Endothelial cell of umbilical vein (primary cell): ENCODE data around the gene NFKB1. TPM values are rescaled to one million over a fixed set of nuclear protein-coding genes. Genes with fewer than 3 reads are reported as not detected.

Experiments used
- BruUV-seq: library from RNA; stranded (reverse); fragments of 400-500 nt; replicated peaks from 2 replicates; lab custom pipeline; 2021; lab: Mats Ljungman, UMichigan
- CTCF ChIA-PET: fragments of 300-600, 350-600 bp; sonication (Branson Sonifier 250); formaldehyde crosslinking; loops from one replicate; lab custom pipeline; 2021; ENCODE audit warnings: antibody characterized with exemption, inconsistent platforms; lab: Charles Lee
- POLR2A ChIA-PET: fragments of 300-600, 350-600 bp; sonication (Branson Sonifier 250); formaldehyde crosslinking; loops from one replicate; lab custom pipeline; 2021; ENCODE audit warnings: antibody characterized with exemption, inconsistent platforms; lab: Charles Lee
- DNase-seq: peaks from one replicate; pipeline ENCODE4 v3.0.0-alpha.2; 2011; ENCODE audit warnings: low read depth, low spot score
- FAIRE-seq: peaks from 2 replicates; lab custom pipeline; 2011; peaks lifted over from hg19 to GRCh38; lab: Jason Lieb, UNC
- H2AFZ ChIP-seq: 2 replicates; pipeline ENCODE4 v1.6.0; 2012; ENCODE audit warnings: low read depth, low read length, control low read depth, inconsistent platforms
- H3K27ac ChIP-seq: 2 replicates; pipeline ENCODE4 v1.5.1; 2011; ENCODE audit warnings: low read depth, mild to moderate bottlenecking, control low read depth, low read length, moderate library complexity; ENCODE audit not compliant: insufficient read depth
- H3K27me3 ChIP-seq, 2 experiments: 2 replicates each; pipeline versions ENCODE4 v1.6.0 to v1.6.1; 2011; ENCODE audit warnings: low read length in 2 of 2, mixed read lengths in 1 of 2; ENCODE audit not compliant: control insufficient read depth in 2 of 2, insufficient read depth in 2 of 2
- H3K36me3 ChIP-seq, 2 experiments: 2 replicates in 1 of 2; 3 replicates in 1 of 2; pipeline ENCODE4 v1.5.1; 2011; ENCODE audit warnings: low read length in 2 of 2, mild to moderate bottlenecking in 1 of 2, moderate library complexity in 1 of 2; ENCODE audit not compliant: control insufficient read depth in 2 of 2, insufficient read depth in 2 of 2; ENCODE audit errors: extremely low read depth in 1 of 2
- H3K4me1 ChIP-seq: 3 replicates; pipeline ENCODE4 v1.5.1; 2011; ENCODE audit warnings: mild to moderate bottlenecking, low read length; ENCODE audit not compliant: control insufficient read depth, insufficient read depth; ENCODE audit errors: extremely low read depth
- H3K4me2 ChIP-seq: 2 replicates; pipeline ENCODE4 v1.6.1; 2011; ENCODE audit warnings: low read length, control low read depth, mixed read lengths; ENCODE audit not compliant: insufficient read depth
- H3K4me3 ChIP-seq, 3 experiments: fragments of 200-600 bp in 1 of 3; sonication (generic), shearing (Covaris generic) in 1 of 3; replicated peaks in 1 of 3; 2 replicates each; pipeline ENCODE4 v1.5.1; 2011 to 2016; ENCODE audit warnings: control low read depth in 3 of 3, low read length in 3 of 3, mild to moderate bottlenecking in 2 of 3, inconsistent platforms in 1 of 3, low read depth in 1 of 3, moderate library complexity in 1 of 3; ENCODE audit not compliant: insufficient read depth in 1 of 3
- H3K79me2 ChIP-seq: 2 replicates; pipeline ENCODE4 v1.6.0; 2012; ENCODE audit warnings: low read length, inconsistent platforms; ENCODE audit not compliant: control insufficient read depth, insufficient read depth
- H3K9ac ChIP-seq: replicated peaks from 2 replicates; pipeline ENCODE3; 2011; ENCODE audit warnings: low read length, control low read depth; ENCODE audit not compliant: insufficient read depth; ENCODE audit errors: extremely low read depth
- H3K9me1 ChIP-seq: replicated peaks from 3 replicates; pipeline ENCODE4 v1.6.0; 2011; ENCODE audit warnings: mild to moderate bottlenecking, low read length; ENCODE audit not compliant: control insufficient read depth, insufficient read depth; ENCODE audit errors: extremely low read depth
- H3K9me3 ChIP-seq: replicated peaks from 2 replicates; pipeline ENCODE4 v1.5.1; 2012; ENCODE audit warnings: low read length, inconsistent platforms; ENCODE audit not compliant: control insufficient read depth, insufficient read depth
- H4K20me1 ChIP-seq: replicated peaks from 2 replicates; pipeline ENCODE3; 2011; ENCODE audit warnings: mild to moderate bottlenecking, low read length; ENCODE audit not compliant: control insufficient read depth, insufficient read depth; ENCODE audit errors: extremely low read depth
- CTCF ChIP-seq, 2 donors: IDR thresholded peaks; 1 replicate in 1 of 2; 2 replicates in 1 of 2; pipeline ENCODE4 v1.5.1; 2011; ENCODE audit warnings: low read length in 2 of 2, mild to moderate bottlenecking in 2 of 2, moderate library complexity in 2 of 2, control low read depth in 1 of 2, inconsistent platforms in 1 of 2, low read depth in 1 of 2; ENCODE audit not compliant: insufficient read depth in 1 of 2; ENCODE audit errors: extremely low read depth in 1 of 2
- EZH2 ChIP-seq: IDR thresholded peaks from 2 replicates; pipeline ENCODE4 v1.6.1; 2012; ENCODE audit warnings: borderline replicate concordance, low read depth, mild to moderate bottlenecking, moderate library complexity, low read length, inconsistent platforms; ENCODE audit not compliant: severe bottlenecking
- FOS ChIP-seq: IDR thresholded peaks from 2 replicates; pipeline ENCODE4 v1.6.1; 2011; ENCODE audit warnings: mild to moderate bottlenecking, low read length, moderate library complexity, borderline replicate concordance; ENCODE audit not compliant: insufficient read depth
- GATA2 ChIP-seq: IDR thresholded peaks from 2 replicates; pipeline ENCODE4 v1.7.0; 2011; ENCODE audit warnings: low read depth, mild to moderate bottlenecking, moderate library complexity, mixed read lengths, low read length; ENCODE audit not compliant: insufficient read length, insufficient read depth
- JUN ChIP-seq: IDR thresholded peaks from 2 replicates; pipeline ENCODE4 v1.6.1; 2011; ENCODE audit warnings: borderline replicate concordance, low read depth; ENCODE audit not compliant: insufficient read length, insufficient read depth
- MAX ChIP-seq: IDR thresholded peaks from 2 replicates; pipeline ENCODE4 v1.6.1; 2011; ENCODE audit not compliant: insufficient read depth, insufficient read length
- MYC ChIP-seq: IDR thresholded peaks from one replicate; pipeline ENCODE4 v1.6.1; 2011; ENCODE audit warnings: mild to moderate bottlenecking, low read depth, low read length
- POLR2A ChIP-seq: IDR thresholded peaks from 2 replicates; pipeline ENCODE4 v1.6.1; 2012; ENCODE audit warnings: low read depth, mild to moderate bottlenecking, control low read depth, low read length
- POLR2AphosphoS5 ChIP-seq: IDR thresholded peaks from 2 replicates; pipeline ENCODE4 v1.6.1; 2012; ENCODE audit warnings: low read depth, mild to moderate bottlenecking, control low read depth, low read length, moderate library complexity; ENCODE audit not compliant: insufficient read depth
- dilution Hi-C: fragments of 300-500 bp; cut with MboI; formaldehyde crosslinking; loops from one replicate; pipeline ENCODE4 v1.15.0; 2019; ENCODE audit warnings: low sequenced_read_pairs; ENCODE audit not compliant: extremely low pct_ligation_motif_present
- intact Hi-C: fragments of 100-400 bp; cut with micrococcal nuclease; formaldehyde crosslinking; loops from one replicate; pipeline ENCODE4 v1.10.0; 2022
- polyA plus RNA-seq, 4 experiments: library from polyadenylated mRNA; depleted of rRNA in 3 of 4; stranded (reverse) in 3 of 4; unstranded in 1 of 4; fragments of >200 nt; gene quantifications; 2 replicates each; pipeline versions ENCODE4 v1.2.1 to v1.2.3, GENCODE V29; 2011 to 2012; ENCODE audit warnings: missing spikeins in 1 of 4
- total RNA-seq: library from RNA; stranded (reverse); gene quantifications from 2 replicates; pipeline ENCODE4 v1.2.3, GENCODE V29; 2021

NFKB1 gene
- total and polyA plus RNA-seq, 2 donors (not counting 3 experiments of a cell fraction or from before 2014, with no cell fraction given), result 21.3 to 41.4 TPM

- Histone ChIP-seq H3K27me3 (no peaks in the 10 kb centered on the region), H3K79me2 (no peaks in the 10 kb centered on the region), H3K4me1 (peaks cover 6% of the 10 kb centered on the region), H4K20me1 (no peaks in the 10 kb centered on the region), H3K27ac (no peak overlapping the region), H3K4me2 (no peak overlapping the region), H3K36me3 (peaks cover 12 to 13% of the 10 kb centered on the region in 2 experiments), H3K4me3 (no peak overlapping the region), H3K9ac (no peak overlapping the region), H3K9me1 (no peaks in the 10 kb centered on the region), H3K9me3 (no peaks in the 10 kb centered on the region), H2AFZ (no peak overlapping the region)
- ChIA-PET POLR2A (no interaction called here), CTCF (interaction anchor here (0.7 to 1.0 kb wide), 2 partner anchors 34 to 512 kb away, joined by 3 read pairs; no protein-coding TSS in a partner anchor)
- FAIRE-seq (no peak), DNase-seq (no peak)
- dilution Hi-C loops, result no loop called here
- intact Hi-C loops, result no loop called here
- TF ChIP-seq GATA2 (no peak), MAX (no peak), POLR2A (no peak), CTCF (IDR thresholded peaks at IDR 0.05; ENCODE audit: extremely low read depth in 1 of 2, insufficient read depth in 1 of 2, low read depth in 1 of 2, low read length in 2 of 2) (no peak), FOS (no peak), MYC (no peak), JUN (no peak), EZH2 (no peak), POLR2AphosphoS5 (no peak)
- no TSS peak for BruUV-seq
Observed at GRCh38 chr4:102580463-102580842, 79.3 kb downstream of the NFKB1 start.
